Erythroblast (primary cell): ENCODE measurements around the gene DCAF15.

Experiments used
- GATA1 ChIP-seq: IDR thresholded peaks from 2 replicates; pipeline ENCODE4 v1.6.1; 2011; ENCODE audit warnings: low read depth, mild to moderate bottlenecking, control low read depth, low read length, moderate library complexity
- POLR2A ChIP-seq: IDR thresholded peaks from 2 replicates; pipeline ENCODE4 v1.6.1; 2011; ENCODE audit warnings: mild to moderate bottlenecking, low read length

GRCh38 chr19:13968383-13968935 is 16.1 kb downstream of the DCAF15 start:
- TF ChIP-seq POLR2A (no peak), GATA1 (no peak)
